GM21619 (cell line): ENCODE results near the gene GFOD1.

Source experiments
- ATAC-seq: cut with Tn5 transposase; IDR thresholded peaks from one replicate; pipeline ENCODE4 v1.9.1; 2021; ENCODE audit not compliant: unreplicated experiment

Gene GFOD1

DNA sequence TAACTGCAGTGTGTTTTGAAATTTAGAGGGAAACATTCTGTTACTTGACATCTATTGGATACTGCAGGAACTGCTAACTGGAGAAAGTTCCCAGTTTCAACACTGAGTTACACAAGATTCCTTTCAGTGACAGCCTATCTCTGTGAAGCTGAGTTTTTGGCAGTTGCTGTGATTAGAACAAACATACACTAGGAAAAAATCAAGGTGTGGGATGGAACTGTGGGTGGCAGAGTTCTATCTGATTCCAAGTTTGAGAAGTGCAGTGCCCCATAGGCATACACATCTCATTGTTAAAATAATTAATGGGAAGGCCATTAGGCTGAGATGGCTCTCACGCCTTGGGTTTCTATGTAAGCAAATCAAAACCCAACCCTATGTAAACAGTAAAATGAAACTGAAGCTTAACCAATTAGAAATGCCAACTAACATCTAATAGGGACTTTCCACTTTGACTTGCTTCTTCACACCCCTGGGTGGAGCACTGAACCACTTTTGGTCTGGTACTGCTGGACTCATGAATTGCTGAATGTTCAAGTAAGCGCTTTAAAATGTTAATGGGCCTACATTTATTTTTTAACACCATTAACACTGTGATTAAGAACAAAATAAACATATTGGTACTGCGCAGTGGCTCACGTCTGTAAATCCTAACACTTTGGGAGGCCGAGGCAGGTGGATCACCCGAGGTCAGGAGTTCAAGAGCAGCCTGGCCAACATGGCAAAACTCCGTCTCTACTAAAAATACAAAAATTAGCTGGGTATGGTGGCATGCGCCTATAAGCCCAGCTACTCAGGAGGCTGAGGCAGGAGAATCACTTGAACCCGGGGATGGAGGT lies 103.9 kb downstream of the GFOD1 start:
- ATAC-seq: peak; percentile 94

DNA sequence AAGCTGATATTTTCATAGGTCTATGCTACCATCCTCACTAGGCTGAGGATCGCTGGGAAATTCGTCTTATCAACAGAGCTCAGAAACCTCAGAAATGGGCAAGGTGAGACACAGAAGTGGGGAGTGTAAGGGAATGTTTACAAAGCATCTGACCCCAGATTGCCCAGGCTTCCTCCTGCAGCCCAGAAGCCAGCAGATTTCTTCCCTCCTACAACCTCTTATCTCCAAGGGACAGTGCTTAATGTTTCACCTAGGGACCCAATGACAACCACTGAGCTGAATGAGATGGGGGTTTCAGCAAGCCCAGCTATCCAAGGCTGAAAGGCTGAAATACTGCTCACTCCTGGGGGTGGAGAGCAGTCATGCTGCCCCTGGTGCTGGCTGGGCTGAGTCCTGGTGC lies 106.6 kb downstream of the GFOD1 start:
- ATAC-seq: no peak

DNA sequence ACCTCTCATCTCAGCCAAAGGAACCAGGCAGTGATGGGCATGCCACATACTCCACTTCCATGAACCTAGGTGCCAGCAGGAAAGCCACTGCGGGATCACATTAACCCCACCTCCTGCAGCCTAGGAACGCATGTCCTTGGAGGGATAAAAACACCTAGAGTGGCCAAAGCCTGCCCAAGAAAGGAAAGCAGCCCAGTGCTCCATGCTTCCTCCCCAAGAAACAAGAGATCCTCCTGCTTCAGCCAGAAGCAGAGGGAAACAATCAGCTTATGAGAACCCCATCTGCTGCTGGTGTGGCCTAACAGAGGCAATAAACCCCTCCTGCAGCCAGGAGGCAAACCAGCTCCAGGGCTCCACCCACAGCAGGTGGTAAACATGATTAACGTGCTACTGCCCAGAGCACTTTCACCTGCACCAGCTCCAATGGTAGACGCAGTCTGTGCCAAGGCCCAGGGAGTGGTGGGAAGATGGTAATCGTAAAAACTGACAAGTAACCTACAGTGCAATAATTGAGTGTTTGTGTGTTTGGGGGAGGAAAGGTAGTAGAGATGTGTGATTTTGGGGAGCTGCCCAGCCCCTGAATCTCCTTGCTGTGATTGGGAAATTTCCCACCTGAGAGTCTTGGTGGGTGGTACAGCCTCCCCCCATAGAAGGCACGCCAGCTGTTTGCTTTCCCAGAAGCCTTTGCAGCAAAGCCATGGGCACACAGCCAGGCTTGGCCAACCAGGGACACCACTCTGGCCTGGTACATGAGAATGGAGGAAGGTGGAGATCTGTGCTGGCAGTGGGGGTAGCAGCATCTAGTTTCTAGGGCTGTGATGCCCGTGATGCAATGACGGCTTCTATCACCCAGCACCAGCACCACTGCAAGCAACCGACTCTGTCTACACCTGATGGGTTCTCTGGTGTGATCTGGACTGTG lies 108.5 kb downstream of the GFOD1 start:
- no peak for ATAC-seq

DNA sequence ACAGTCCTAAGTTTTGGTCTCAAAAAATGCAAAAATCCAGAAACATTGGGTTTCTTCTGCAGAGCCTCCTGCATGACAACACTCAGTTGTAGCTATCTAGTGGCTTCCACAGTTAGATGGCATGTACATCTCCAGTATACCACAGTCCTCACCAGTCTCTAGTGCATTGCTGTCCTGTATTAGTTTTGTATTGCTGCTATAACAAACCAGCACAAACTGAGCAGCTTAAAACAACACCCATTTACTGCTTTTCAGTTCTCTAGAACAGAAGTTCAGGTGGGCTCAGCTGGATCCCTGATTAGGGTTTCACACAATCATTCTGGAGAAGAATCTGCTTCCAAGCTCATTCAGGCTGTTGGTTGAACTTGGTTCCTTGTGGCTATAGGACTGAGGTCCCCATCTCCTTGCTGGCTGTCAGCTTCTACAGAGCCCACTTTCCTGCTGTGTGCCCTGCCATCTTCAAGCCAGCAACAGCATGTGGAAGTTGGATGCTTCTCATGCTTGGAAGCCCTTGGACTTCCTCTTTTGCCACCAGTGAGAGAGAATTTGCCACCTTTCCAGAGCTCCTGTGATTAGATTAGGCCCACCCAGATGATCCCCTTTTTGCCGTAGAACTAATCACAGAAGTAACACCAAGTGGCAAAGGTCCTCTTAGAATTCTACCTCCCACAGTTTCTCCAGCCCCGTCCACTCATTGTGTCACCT lies 110.2 kb downstream of the GFOD1 start:
- no peak for ATAC-seq

DNA sequence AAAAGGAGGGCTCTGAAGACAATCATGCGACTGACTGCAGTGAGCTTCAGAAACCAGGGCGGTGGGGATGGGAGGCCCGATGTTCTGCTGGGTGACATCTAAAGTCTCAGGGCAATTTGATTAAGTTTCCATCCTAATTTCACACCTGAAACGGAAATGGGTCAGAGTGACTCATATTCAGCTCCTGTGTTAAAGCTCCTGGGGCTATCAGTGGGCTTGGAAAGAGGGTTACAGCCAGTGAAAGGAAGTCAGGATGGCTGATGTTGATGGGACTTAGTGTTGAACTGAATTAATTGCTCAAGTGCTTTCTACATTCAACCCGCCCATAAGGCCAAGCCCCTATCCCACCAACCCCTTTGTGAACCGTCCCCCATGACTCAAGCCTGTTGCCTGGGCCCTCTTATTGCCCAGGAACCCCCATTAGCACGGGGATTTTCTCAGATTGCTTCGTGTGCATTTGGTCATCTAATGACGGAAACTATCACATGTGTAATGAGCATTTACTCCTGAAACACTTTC lies 112.0 kb downstream of the GFOD1 start:
- peak; percentile 77 for ATAC-seq

DNA sequence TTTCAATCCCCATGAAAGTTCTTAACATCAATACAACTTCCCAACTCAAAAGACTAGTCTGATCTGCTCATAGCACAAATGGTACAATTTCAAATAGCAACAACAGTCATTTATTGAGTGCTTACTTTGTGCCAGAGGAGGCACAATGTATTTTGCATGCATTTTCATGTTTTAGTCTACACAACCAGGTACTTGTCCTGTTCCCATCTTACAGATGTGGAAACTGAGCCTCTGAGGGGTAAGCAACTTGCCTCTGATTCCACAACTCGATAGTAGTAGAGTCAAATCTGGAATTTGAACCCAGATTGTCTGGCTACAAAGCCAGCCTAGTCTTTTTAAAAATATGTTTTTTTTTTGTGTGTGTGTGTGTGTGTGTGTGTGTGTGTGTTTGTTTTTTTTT lies 113.5 kb downstream of the GFOD1 start:
- ATAC-seq: no peak

DNA sequence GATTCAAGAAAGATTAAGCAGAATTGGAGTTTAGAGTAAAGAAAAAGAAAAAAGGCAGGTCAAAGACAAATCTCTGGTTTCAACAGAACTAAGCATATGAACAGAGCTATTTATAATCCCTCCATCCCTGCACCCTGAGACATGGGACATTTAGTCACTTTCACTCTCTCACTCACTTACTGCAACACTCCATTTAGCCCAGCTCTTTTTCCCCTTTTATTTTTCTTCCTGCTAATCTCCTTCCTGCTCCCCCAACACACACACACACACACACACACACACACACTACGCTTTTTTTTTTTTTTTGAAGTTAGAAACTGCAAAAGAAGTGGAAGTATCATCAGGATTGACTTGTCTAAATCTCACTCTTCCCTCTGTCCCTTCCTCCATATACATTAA lies 113.9 kb downstream of the GFOD1 start:
- ATAC-seq: no peak

DNA sequence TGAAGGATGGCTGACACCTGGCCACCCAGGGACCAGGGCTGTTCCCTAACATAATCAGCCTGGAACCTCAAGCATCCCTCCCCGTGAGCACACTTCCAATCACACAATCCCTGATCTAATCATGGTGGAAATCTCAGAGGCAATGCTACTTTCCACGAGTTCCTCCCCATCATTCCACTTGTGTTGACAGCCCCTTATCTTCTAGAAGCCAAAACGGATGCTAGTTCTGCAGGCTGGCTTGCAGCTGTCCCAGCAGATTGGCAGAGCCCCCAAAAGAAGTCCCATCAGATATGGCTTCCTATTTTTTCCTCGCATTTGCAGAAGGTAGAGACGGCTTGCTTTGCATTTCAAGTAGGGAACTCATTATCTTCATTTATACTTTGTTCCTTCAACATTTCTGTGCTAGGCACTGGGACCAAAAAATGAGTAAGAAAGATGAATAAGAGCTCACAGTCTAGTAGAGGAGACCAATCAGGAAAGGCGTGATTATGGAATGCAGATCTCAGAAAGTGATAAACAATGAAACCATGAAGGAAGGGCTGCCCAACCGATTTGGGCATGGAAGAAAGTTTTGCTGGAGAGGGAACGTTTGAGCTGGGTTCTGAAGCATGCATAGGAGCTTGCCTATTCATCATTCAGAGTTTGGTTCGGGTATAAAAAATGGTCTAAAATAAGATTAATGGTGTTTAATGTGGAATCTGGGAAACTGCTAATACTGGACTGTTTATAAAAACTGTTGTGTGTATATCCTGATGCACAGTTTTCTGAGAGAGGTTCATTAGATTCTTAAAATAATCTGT lies 114.5 kb downstream of the GFOD1 start:
- no peak for ATAC-seq

DNA sequence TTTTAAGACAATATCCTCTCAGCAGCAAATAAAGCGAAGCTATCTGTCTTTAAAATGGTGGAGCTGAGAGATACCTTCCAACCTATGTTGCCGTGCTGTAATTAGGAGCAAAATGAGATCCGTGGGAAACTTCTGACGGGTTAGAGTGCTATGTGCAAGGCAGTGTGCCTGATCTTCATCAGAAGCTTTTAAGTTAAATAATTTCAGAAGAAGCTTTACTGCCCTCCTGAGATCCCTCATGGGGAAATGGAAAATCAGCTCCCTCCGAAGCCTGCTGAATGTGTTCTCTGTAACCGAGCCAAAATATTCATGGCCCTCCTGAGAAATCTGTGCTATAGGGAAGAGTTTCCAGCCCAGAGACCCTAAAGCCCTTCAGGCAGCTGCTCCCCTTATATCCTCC lies 115.3 kb downstream of the GFOD1 start:
- no peak for ATAC-seq

DNA sequence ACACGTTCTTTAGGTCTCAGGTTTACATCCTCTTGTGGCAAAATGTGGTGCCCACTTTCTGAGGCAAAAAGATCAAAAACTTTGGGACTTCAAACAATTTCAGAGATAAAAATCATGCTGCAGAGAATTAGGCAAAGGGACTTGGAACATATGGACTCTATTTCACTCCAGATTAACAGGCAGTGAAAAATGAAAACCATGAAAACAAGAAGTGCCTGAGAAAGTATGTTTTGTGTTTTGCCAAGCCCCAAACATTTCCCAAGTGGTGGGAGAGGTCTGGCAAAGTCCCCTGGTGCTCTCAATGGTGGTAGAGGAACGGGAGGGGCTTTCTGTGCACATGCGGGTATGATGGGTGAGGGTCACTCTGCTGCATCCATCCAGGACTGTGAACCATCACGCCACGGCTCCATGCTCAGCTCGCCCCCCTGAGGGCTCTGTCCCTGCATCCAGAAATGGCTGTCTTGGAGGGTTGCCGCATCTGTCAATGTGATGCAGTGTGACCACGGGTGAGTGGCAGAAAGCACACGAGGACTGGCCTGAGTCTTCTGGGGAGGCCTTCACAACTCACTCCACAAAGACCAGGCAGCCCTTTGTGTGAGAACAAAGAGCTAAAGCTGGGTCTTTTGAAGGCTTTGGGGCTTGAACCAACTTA lies 115.9 kb downstream of the GFOD1 start:
- ATAC-seq: no peak

DNA sequence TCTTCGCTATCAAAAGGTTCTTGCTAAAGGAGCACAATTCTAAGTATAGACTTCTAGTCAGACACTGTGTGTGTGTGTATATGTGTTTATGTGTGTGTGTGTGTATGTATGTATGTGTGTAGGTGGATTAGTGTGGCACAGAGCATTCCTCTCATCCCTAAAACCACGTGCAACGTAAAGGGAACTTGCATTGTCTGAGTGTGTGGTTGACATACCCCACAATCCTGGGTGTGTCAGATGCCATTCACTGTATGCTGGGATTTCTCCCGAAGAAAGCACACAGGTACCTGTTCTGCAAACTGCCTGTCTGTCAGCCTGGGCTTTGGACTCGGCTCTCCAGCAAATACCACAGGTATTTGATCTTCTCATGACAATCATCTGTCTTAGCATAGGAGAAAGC lies 116.8 kb downstream of the GFOD1 start:
- no peak for ATAC-seq

DNA sequence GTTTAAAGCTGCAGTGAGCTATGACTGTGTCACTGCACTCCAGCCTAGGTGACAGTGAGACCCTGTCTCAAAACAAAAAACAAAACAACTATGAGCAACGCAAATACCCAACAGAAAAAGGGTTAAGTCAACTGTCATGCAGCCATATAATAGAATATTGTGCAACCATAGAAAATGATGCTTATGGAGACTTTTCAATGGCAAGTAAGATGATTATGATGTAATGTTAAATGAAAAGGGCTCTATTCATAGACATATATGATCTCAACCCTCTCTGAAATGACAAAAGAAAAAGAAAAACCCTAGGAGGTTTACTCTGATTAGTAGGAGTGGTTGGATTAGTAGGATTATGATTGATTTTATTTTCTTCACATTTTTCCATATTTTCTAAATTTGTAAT lies 117.8 kb downstream of the GFOD1 start:
- no peak for ATAC-seq

DNA sequence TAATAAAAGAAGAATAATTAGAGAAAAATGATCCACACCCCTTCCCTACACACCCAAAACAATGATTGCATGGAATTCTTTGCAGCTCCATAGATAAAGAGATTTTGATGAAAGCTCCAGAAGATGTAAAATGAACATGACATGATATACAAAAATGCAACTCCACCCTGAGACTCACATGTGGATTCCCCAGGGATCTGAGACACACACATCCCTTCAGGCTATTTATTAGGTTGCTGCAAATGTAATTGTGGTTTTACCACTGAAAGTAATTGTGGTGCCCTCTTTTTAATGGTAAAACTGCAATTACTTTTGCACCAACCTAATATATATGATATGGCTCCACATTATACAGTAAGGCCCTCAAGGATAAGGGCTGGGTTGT lies 118.7 kb downstream of the GFOD1 start:
- ATAC-seq: no peak

DNA sequence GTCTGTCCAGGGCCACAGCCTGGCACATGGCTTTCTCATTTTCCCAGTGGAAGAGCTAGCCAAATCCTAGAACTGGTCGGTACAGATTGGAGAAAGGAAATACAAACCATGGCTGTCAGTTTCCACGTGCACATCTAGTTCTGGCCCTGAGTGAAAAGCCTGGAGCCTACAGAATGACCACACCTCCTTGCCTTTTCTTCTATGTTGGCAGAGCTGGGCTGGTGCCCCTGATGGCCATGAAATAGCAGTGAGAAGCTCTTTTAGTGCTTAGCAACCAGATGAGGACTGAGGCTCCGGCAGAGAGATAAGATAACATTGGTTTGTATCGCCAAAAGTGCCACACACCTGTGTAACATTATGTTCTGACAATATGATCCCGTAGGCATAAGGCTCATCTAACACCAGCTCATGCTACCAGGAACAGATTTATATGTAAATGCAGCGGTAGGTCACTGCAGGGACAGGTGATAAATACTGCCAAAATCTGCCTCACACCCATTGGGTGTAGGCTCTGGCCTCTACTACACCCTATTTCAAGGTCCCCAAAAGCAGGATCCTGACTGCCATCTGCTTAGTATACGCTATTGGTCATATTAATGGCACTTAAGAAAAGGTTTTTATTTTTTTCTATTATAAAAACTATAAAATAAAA lies 119.2 kb downstream of the GFOD1 start:
- ATAC-seq: no peak

DNA sequence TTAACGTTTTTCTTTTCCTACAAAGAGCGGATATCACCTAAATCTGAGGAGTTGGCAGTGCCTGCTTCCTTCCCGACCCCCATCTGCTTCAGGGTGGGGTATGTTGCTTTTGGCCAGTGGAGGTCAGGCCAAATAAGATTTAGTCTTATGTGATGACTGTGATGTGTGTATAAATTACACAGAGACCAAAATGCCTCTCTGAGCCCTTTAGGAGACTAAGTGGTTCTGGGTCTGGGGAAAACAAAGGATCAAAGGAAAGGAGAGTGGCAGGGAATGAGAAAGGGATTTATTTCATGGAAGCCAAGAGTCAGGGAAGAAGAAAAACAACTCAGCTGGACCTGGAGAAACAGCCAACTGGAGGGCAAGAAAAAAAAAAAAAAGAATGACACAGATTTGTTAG lies 120.0 kb downstream of the GFOD1 start:
- ATAC-seq: no peak

DNA sequence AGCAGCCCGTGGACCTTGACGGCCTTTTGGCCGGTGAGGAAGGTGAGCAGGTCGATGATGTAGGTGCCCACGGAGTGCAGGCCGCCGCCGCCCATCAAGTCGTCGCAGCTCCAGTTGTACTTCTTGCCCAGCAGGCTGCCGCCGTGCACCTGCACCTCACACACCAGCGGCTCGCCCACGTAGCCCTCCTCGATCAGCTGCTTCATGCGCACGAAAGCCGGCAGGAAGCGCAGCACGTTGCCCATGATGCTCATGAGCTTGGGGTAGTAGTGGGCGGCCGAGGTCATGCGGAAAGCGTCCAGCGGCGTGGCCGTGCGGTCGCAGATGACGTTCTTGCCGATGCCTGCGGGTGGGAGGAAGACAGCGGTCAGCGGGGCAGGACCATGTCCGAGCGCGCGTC lies 122.1 kb downstream of the GFOD1 start:
- ATAC-seq: no peak

DNA sequence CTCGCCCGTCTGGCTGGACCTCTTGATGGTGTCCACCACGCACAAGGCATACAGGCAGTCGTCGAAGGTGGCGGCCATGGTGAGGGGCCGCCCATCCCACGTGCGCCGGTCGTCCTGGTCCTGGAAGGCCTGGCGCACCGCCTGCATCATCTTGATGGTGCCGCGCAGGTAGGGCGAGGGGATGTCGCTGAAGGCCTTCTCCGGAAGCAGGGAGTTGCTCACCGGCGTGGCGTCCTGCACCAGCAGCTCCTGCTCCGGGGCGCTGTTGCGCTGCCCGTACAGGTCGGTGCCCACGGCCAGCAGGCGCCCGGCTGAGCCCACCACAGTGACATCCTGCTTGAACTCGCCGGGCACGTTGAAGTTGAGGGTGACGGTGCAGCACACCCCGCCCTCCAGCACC lies 122.6 kb downstream of the GFOD1 start:
- ATAC-seq: no peak

DNA sequence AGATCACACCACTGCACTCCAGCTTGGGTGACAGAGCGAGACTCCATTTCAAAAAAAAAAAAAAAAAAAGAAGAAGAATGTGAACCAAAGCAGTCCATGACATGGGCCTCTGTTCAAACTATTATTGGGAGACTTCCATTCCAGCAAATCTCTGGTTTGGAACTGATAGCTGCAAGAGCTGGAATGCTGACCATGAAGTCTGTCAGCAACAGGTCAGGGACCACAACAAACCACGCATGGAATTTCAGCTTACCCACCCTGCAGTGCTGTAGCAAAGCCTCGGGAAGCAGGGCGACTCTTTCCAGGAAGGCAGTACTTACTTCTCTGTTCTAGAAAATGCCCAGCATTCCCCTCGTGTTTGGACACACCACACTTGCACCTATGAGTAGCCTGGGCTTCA lies 125.0 kb downstream of the GFOD1 start:
- ATAC-seq: no peak
